GM13976 (cell line): ENCODE measurements around the gene FLNA.
A peak's percentile ranks its signal among the peaks of the same experiment; 100 is the strongest.

Source experiments
- DNase-seq: peaks from one replicate; pipeline ENCODE4 v3.0.0; 2012; ENCODE audit warnings: low spot score
- CTCF ChIP-seq: IDR thresholded peaks from 2 replicates; pipeline ENCODE4 v1.5.1; 2012; ENCODE audit warnings: borderline replicate concordance, mild to moderate bottlenecking; ENCODE audit not compliant: insufficient read depth; ENCODE audit errors: extremely low read depth, missing control alignments, control extremely low read depth
- in situ Hi-C: fragments of 300-500 bp; cut with MboI; formaldehyde crosslinking; loops from one replicate; pipeline ENCODE4 v1.12.0; 2022; ENCODE audit warnings: low sequenced_read_pairs, mixed read lengths, inconsistent platforms; ENCODE audit not compliant: unreplicated experiment

Gene FLNA

GRCh38 chrX:154374313-154375155 lies at the start of gene FLNA:
TSS of gene FLNA (minus strand) at chrX:154374634. CDS start at chrX:154371245, 3,389 bp downstream.
- in situ Hi-C loops, result no loop called here
- no peak for DNase-seq
- peak; percentile 44 for TF ChIP-seq CTCF

GRCh38 chrX:154420402-154420756 lies 45.9 kb upstream of the FLNA start:
- TF ChIP-seq CTCF, result no peak
- DNase-seq, result no peak
- in situ Hi-C loops, result no loop called here

GRCh38 chrX:154419688-154420401 lies 45.4 kb upstream of the FLNA start:
- no peak for DNase-seq
- in situ Hi-C loops, result no loop called here
- TF ChIP-seq CTCF, result no peak

- in situ Hi-C loops, result no loop called here
- DNase-seq, result peak; percentile 49
- TF ChIP-seq CTCF, result no peak
These were observed 44.8 kb upstream of the FLNA start for GRCh38 chrX:154419189-154419588.

- DNase-seq, result no peak
- in situ Hi-C loops, result no loop called here
- TF ChIP-seq CTCF, result no peak
These were observed 42.7 kb upstream of the FLNA start for GRCh38 chrX:154417157-154417556.

- in situ Hi-C loops, result no loop called here
- TF ChIP-seq CTCF, result no peak
- no peak for DNase-seq
These were observed 38.7 kb upstream of the FLNA start for GRCh38 chrX:154413142-154413541.
